Thyroid gland (tissue), 4 donors: ENCODE results near the gene GALNT17. TPM values are rescaled to one million over a fixed set of nuclear protein-coding genes. Genes with fewer than 3 reads are reported as not detected.
A peak's percentile ranks its signal among the peaks of the same experiment; 100 is the strongest.
"Not testable (repeated sequence)": the region's sequence is repeated elsewhere in the genome, so short reads cannot be mapped to it uniquely, and the experiment has no call there.

Experiments
- DNase-seq, 2 donors: peaks; one replicate each; pipeline ENCODE4 v3.0.0-alpha.2; 2019
- H3K27ac ChIP-seq, 3 donors: fragments of 200-600 bp; sonication (generic); 1 replicate in 2 of 3; 2 replicates in 1 of 3; pipeline ENCODE4 v1.5.1; 2016 to 2019; ENCODE audit warnings: mild to moderate bottlenecking in 1 of 3, moderate library complexity in 1 of 3
- H3K27me3 ChIP-seq: fragments of 200-600 bp; sonication (generic); one replicate; pipeline ENCODE4 v1.5.1; 2019
- H3K36me3 ChIP-seq, 2 donors: fragments of 200-600 bp; sonication (generic); one replicate each; pipeline ENCODE4 v1.5.1; 2016 to 2019
- H3K4me1 ChIP-seq, 2 donors: fragments of 200-600 bp; sonication (generic); one replicate each; pipeline ENCODE4 v1.5.1; 2017 to 2019
- H3K4me3 ChIP-seq, 3 donors: fragments of 200-600 bp; sonication (generic); replicated peaks in 1 of 3; 1 replicate in 2 of 3; 2 replicates in 1 of 3; pipeline ENCODE4 v1.5.1; 2016; ENCODE audit warnings: mild to moderate bottlenecking in 1 of 3
- H3K9me3 ChIP-seq: fragments of 200-600 bp; sonication (generic); one replicate; pipeline ENCODE4 v1.5.1; 2017
- POLR2A ChIP-seq, 2 donors: fragments of 450-650 bp; IDR thresholded peaks; one replicate each; pipeline ENCODE4 v1.6.1; 2017; ENCODE audit warnings: antibody characterized with exemption in 2 of 2, mild to moderate bottlenecking in 2 of 2, moderate library complexity in 1 of 2
- WGBS, 2 donors: methylation state at CpG; one replicate each; pipeline ENCODE4 v1.1.5; 2017; 5-methylcytosine and 5-hydroxymethylcytosine counted together
- intact Hi-C: fragments of 100-400 bp; cut with DNase I; formaldehyde crosslinking; loops from one replicate; pipeline ENCODE4 v1.15.1; 2023
- total RNA-seq, 4 donors: library from RNA; depleted of rRNA; stranded (reverse); fragments of >200 nt; gene quantifications; one replicate each; pipeline ENCODE4 v1.2.3, GENCODE V29; 2016
- TF ChIP-seq, protein P1 (sequence below), 6 experiments: fragments of 200-600 bp in 3 of 6; fragments of 450-650 bp in 3 of 6; sonication (generic) in 3 of 6; IDR thresholded peaks; one replicate each; pipeline ENCODE4 v1.5.1; 2016 to 2019; ENCODE audit warnings: antibody characterized with exemption in 6 of 6, mild to moderate bottlenecking in 2 of 6, inconsistent platforms in 1 of 6, moderate library complexity in 1 of 6

GALNT17 gene
- total RNA-seq, 4 donors from 2014 or later = 5.8 to 63.8 (median 37.1) TPM

- TF ChIP-seq POLR2A (IDR thresholded peaks at IDR 0.05) = no peak
- TF ChIP-seq, protein P1, sequence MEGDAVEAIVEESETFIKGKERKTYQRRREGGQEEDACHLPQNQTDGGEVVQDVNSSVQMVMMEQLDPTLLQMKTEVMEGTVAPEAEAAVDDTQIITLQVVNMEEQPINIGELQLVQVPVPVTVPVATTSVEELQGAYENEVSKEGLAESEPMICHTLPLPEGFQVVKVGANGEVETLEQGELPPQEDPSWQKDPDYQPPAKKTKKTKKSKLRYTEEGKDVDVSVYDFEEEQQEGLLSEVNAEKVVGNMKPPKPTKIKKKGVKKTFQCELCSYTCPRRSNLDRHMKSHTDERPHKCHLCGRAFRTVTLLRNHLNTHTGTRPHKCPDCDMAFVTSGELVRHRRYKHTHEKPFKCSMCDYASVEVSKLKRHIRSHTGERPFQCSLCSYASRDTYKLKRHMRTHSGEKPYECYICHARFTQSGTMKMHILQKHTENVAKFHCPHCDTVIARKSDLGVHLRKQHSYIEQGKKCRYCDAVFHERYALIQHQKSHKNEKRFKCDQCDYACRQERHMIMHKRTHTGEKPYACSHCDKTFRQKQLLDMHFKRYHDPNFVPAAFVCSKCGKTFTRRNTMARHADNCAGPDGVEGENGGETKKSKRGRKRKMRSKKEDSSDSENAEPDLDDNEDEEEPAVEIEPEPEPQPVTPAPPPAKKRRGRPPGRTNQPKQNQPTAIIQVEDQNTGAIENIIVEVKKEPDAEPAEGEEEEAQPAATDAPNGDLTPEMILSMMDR (IDR thresholded peaks at IDR 0.05) = no peak
- H3K27me3 ChIP-seq = no peaks in the 10 kb centered on the region
- WGBS, 2 donors = 53 to 66% methylated on average over 6 of the region's 6 CpGs
- H3K4me1 ChIP-seq = peaks cover 0 to 6% of the 10 kb centered on the region in 2 donors
- intact Hi-C loops = no loop called here
- H3K36me3 ChIP-seq = no peaks in the 10 kb centered on the region
- H3K4me3 ChIP-seq = no peak overlapping the region
- H3K27ac ChIP-seq = peak overlapping the region; percentile 44 to 78 (median 69)
- DNase-seq = peak; percentile 16 to 19
- H3K9me3 ChIP-seq = no peaks in the 10 kb centered on the region
Measured at GRCh38 chr7:71198391-71198790, 66.4 kb downstream of the GALNT17 start.

DNA sequence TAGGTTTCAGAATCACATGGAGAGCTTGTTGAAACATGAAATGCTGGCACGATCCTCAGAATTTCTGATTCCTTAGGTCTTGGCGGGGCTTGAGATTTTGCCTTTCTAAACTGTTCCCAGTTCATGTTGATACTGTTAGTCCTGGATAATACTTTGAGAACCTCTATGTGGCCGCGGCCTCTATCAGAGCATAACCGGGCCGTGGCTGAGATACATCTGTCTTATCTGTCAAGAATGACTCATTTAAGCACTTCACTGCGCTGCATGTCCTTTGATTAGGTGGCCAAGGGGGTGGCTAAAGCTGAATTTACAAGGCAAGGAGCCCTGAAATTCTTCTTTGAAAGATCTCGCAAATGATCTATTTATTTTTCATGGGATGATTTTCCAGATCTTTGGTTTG lies 66.9 kb downstream of the GALNT17 start:
- Histone ChIP-seq H3K9me3 (no peaks in the 10 kb centered on the region), H3K27ac (peak overlapping the region; percentile 44 to 78 (median 69)), H3K27me3 (no peaks in the 10 kb centered on the region), H3K36me3 (no peaks in the 10 kb centered on the region), H3K4me3 (no peak overlapping the region), H3K4me1 (peaks cover 0 to 6% of the 10 kb centered on the region in 2 donors)
- intact Hi-C loops = no loop called here
- no peak for TF ChIP-seq POLR2A (IDR thresholded peaks at IDR 0.05)
- TF ChIP-seq, protein P1 (IDR thresholded peaks at IDR 0.05) = no peak
- DNase-seq = peak; percentile 72 to 73
- 31 to 34% methylated on average over 8 of the region's 8 CpGs for WGBS, 2 donors

DNA sequence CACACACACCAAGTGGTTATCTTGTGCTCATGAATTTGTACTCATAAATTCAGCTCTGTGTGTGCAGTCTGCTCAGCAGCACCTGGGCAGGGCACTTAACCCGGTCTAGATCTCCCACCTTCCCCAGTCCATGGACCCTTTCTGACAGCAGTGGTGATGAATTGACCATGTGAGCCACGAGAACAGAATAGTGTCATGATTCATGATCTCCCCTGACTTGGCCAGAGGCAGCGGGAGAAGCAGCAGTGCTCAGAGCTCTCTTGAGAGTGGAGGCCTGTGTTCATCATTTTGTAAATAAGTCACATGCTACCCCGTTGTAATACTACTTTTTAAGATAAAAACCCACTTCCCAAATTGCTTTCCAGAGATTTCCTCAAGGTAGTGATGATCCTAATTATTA lies 74.2 kb downstream of the GALNT17 start:
- WGBS, 2 donors = 62 to 71% methylated on average over 4 of the region's 4 CpGs
- H3K4me1 ChIP-seq = no peaks in the 10 kb centered on the region
- H3K36me3 ChIP-seq = no peaks in the 10 kb centered on the region
- TF ChIP-seq, protein P1 (IDR thresholded peaks at IDR 0.05) = no peak
- no peak for TF ChIP-seq POLR2A (IDR thresholded peaks at IDR 0.05)
- no peaks in the 10 kb centered on the region for H3K27me3 ChIP-seq
- intact Hi-C loops = no loop called here
- no peaks in the 10 kb centered on the region for H3K9me3 ChIP-seq
- no peak overlapping the region for H3K27ac ChIP-seq
- DNase-seq = no peak
- no peak overlapping the region for H3K4me3 ChIP-seq

- H3K27me3 ChIP-seq = no peaks in the 10 kb centered on the region
- H3K27ac ChIP-seq = no peak overlapping the region
- no peak for DNase-seq
- H3K9me3 ChIP-seq = no peaks in the 10 kb centered on the region
- TF ChIP-seq, protein P1 (IDR thresholded peaks at IDR 0.05) = no peak
- no peak for TF ChIP-seq POLR2A (IDR thresholded peaks at IDR 0.05)
- intact Hi-C loops = no loop called here
- 71 to 90% methylated on average over 3 of the region's 3 CpGs for WGBS, 2 donors
- no peak overlapping the region for H3K4me3 ChIP-seq
- H3K4me1 ChIP-seq = no peaks in the 10 kb centered on the region
- H3K36me3 ChIP-seq = no peaks in the 10 kb centered on the region
Measured at GRCh38 chr7:71208881-71209280, 76.9 kb downstream of the GALNT17 start.

GRCh38 chr7:71209484-71209883 lies 77.5 kb downstream of the GALNT17 start:
- H3K27ac ChIP-seq = not testable (repeated sequence)
- WGBS, 2 donors = 83 to 94% methylated on average over 4 of the region's 4 CpGs

DNA sequence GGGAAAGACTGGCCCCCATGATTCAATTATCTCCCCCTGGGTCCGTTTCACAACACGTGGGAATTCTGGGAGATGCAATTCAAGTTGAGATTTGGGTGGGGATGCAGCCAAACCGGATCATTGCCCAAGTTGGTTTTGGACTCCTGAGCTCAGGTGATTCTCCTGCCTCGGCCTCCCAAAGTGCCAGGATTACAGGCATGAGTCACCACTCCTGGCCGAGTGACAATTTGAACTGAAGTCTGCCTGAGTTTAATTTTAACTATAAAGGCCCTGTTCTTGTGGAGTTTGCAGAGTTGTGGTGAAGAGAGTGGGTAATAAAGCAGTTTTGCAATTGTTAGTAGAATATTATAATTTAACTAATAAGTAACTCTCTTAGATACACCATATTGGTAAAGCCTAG lies 78.3 kb downstream of the GALNT17 start:
- H3K9me3 ChIP-seq = no peaks in the 10 kb centered on the region
- no peak overlapping the region for H3K4me3 ChIP-seq
- intact Hi-C loops = no loop called here
- H3K27me3 ChIP-seq = no peaks in the 10 kb centered on the region
- no peaks in the 10 kb centered on the region for H3K4me1 ChIP-seq
- no peak overlapping the region for H3K27ac ChIP-seq
- TF ChIP-seq, protein P1 (IDR thresholded peaks at IDR 0.05) = no peak
- no peak for TF ChIP-seq POLR2A (IDR thresholded peaks at IDR 0.05)
- H3K36me3 ChIP-seq = no peaks in the 10 kb centered on the region
- DNase-seq = no peak
- 80 to 93% methylated on average over 4 to 5 of the region's 5 CpGs for whole genome bisulfite sequencing, 2 donors

More at GRCh38 chr7:71209484-71209883, 77.5 kb downstream of the GALNT17 start:
- intact Hi-C loops, H3K27me3 ChIP-seq, DNase-seq, H3K36me3 ChIP-seq, H3K4me1 ChIP-seq, H3K4me3 ChIP-seq, H3K9me3 ChIP-seq: not testable (repeated sequence)

GRCh38 chr7:71212433-71212832 lies 80.5 kb downstream of the GALNT17 start:
- DNase-seq, H3K4me3 ChIP-seq, H3K9me3 ChIP-seq, H3K36me3 ChIP-seq, H3K27me3 ChIP-seq, H3K4me1 ChIP-seq, intact Hi-C loops, H3K27ac ChIP-seq: not testable (repeated sequence)
- 90 to 97% methylated on average over 4 of the region's 4 CpGs for WGBS, 2 donors
